GM06990 (cell line): ENCODE results near the gene RRH.

Experiments
- DNase-seq: peaks from one replicate; pipeline ENCODE4 v3.0.0-alpha.2; 2011; ENCODE audit not compliant: insufficient read length; ENCODE audit errors: extremely low read depth
- H3K27me3 ChIP-seq: replicated peaks from 2 replicates; pipeline ENCODE4 v1.6.0; 2011; ENCODE audit warnings: low read length; ENCODE audit not compliant: control insufficient read depth, insufficient read depth
- H3K36me3 ChIP-seq: 2 replicates; pipeline ENCODE4 v1.5.1; 2011; ENCODE audit warnings: low read length; ENCODE audit not compliant: control insufficient read depth, insufficient read depth
- H3K4me3 ChIP-seq: replicated peaks from 2 replicates; pipeline ENCODE4 v1.5.1; 2011; ENCODE audit warnings: low read depth, mild to moderate bottlenecking, control low read depth, low read length
- TF ChIP-seq, protein P1 (sequence below): IDR thresholded peaks from 2 replicates; pipeline ENCODE4 v1.5.1; 2011; ENCODE audit warnings: low read length, control low read depth, mild to moderate bottlenecking, inconsistent platforms; ENCODE audit not compliant: insufficient read depth, poor library complexity, severe bottlenecking

The RRH gene

GRCh38 chr4:109821185-109821584, 6.6 kb upstream of the RRH start:
- Histone ChIP-seq H3K4me3 (no peak overlapping the region), H3K36me3 (peaks cover 8% of the 10 kb centered on the region), H3K27me3 (no peaks in the 10 kb centered on the region)
- DNase-seq: no peak
- TF ChIP-seq, protein P1, sequence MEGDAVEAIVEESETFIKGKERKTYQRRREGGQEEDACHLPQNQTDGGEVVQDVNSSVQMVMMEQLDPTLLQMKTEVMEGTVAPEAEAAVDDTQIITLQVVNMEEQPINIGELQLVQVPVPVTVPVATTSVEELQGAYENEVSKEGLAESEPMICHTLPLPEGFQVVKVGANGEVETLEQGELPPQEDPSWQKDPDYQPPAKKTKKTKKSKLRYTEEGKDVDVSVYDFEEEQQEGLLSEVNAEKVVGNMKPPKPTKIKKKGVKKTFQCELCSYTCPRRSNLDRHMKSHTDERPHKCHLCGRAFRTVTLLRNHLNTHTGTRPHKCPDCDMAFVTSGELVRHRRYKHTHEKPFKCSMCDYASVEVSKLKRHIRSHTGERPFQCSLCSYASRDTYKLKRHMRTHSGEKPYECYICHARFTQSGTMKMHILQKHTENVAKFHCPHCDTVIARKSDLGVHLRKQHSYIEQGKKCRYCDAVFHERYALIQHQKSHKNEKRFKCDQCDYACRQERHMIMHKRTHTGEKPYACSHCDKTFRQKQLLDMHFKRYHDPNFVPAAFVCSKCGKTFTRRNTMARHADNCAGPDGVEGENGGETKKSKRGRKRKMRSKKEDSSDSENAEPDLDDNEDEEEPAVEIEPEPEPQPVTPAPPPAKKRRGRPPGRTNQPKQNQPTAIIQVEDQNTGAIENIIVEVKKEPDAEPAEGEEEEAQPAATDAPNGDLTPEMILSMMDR: no peak

DNA sequence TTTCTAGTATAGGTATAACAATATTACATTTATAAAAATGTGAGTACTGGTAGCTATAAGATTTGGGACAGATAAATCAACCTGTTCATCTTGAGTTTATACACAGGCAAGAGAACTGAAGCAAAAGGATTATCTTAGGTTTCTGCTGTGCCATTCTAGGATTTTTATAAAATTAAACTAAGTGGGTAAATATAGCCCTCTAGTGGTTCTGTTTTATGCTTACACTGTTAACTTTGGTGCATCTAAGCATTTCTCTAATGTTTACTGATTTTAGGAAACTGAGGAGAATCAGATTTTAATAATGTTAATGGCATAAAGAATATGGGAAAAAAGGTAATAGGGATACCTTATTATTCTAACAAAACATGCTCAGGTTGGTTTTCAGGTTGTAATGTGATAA, 1.1 kb upstream of the RRH start:
- peaks cover 4% of the 10 kb centered on the region for H3K36me3 ChIP-seq
- DNase-seq: no peak
- no peaks in the 10 kb centered on the region for H3K27me3 ChIP-seq
- TF ChIP-seq, protein P1: peak; percentile 44
- H3K4me3 ChIP-seq: no peak overlapping the region

GRCh38 chr4:109833756-109834155, 6.0 kb downstream of the RRH start:
- Histone ChIP-seq H3K27me3 (no peaks in the 10 kb centered on the region), H3K4me3 (no peak overlapping the region), H3K36me3 (no peaks in the 10 kb centered on the region)
- no peak for DNase-seq
- TF ChIP-seq, protein P1: no peak

GRCh38 chr4:109836985-109837384, 9.2 kb downstream of the RRH start:
- TF ChIP-seq, protein P1: no peak
- Histone ChIP-seq H3K27me3 (no peaks in the 10 kb centered on the region), H3K36me3 (no peaks in the 10 kb centered on the region), H3K4me3 (no peak overlapping the region)
- DNase-seq: no peak

GRCh38 chr4:109846395-109847098, 18.8 kb downstream of the RRH start:
- Histone ChIP-seq H3K27me3 (no peaks in the 10 kb centered on the region), H3K36me3 (no peaks in the 10 kb centered on the region), H3K4me3 (no peak overlapping the region)
- no peak for DNase-seq
- TF ChIP-seq, protein P1: no peak
